WTC11 (cell line): ENCODE measurements around the gene STIMATE.

Experiments
- ATF2 ChIP-seq: sonication (generic); formaldehyde crosslinking; IDR thresholded peaks from 2 replicates; pipeline ENCODE4 v1.8.1; 2022; ENCODE audit warnings: low read depth, missing genetic modification reagents, borderline replicate concordance
- CTCF ChIP-seq: fragments of 200-600 bp; IDR thresholded peaks from 2 replicates; pipeline ENCODE4 v1.8.0; 2022; ENCODE audit warnings: antibody characterized with exemption

- TF ChIP-seq CTCF: no peak
- no peak for TF ChIP-seq ATF2 (CRISPR knock-in tag)
These were observed 31.4 kb downstream of the STIMATE start for GRCh38 chr3:52865994-52866393.
